NCI-H2196 treated with DMSO at 0.1 percent for 48 hours (cell line): ENCODE measurements around the gene ARHGEF1.
A peak's percentile ranks its signal among the peaks of the same experiment; 100 is the strongest.

Source experiments
- DNase-seq: peaks from one replicate; lab custom pipeline; 2025; ENCODE audit not compliant: unreplicated experiment; lab: John Stamatoyannopoulos, UW

The ARHGEF1 gene

GRCh38 chr19:41947091-41947490 is 64.1 kb downstream of the ARHGEF1 start:
- no peak for DNase-seq

GRCh38 chr19:41951686-41952172 is 68.7 kb downstream of the ARHGEF1 start:
- peak; percentile 8 for DNase-seq

DNA sequence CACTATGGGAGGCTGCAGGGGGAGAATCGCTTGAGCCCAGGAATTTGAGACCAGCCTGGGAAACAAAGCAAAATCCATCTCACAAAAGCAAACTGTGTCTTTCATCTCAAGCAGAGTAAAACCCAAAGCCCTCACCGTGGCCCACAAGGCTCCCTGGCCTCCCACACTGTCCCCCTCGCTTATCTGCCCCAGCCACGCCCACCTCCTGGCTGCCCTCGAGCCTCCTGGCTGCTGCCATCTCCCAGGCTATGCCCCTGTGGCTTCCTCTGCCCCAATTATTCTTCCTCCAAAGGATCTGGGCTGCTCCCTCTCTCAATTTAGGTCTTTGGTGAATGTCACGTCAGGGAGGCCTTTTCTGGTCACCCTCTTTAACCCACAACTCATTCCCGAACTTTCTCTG is 72.5 kb downstream of the ARHGEF1 start:
- DNase-seq: no peak

GRCh38 chr19:41956621-41957020 is 73.6 kb downstream of the ARHGEF1 start:
- DNase-seq: no peak
